Measurements from ENCODE around the gene KRTCAP2. TPM values are rescaled to one million over a fixed set of nuclear protein-coding genes. Genes with fewer than 3 reads are reported as not detected.
A peak's percentile ranks its signal among the peaks of the same experiment; 100 is the strongest.

KRTCAP2 gene
- total RNA-seq, 2 experiments from 2014 or later: 170 to 190 TPM

DNA sequence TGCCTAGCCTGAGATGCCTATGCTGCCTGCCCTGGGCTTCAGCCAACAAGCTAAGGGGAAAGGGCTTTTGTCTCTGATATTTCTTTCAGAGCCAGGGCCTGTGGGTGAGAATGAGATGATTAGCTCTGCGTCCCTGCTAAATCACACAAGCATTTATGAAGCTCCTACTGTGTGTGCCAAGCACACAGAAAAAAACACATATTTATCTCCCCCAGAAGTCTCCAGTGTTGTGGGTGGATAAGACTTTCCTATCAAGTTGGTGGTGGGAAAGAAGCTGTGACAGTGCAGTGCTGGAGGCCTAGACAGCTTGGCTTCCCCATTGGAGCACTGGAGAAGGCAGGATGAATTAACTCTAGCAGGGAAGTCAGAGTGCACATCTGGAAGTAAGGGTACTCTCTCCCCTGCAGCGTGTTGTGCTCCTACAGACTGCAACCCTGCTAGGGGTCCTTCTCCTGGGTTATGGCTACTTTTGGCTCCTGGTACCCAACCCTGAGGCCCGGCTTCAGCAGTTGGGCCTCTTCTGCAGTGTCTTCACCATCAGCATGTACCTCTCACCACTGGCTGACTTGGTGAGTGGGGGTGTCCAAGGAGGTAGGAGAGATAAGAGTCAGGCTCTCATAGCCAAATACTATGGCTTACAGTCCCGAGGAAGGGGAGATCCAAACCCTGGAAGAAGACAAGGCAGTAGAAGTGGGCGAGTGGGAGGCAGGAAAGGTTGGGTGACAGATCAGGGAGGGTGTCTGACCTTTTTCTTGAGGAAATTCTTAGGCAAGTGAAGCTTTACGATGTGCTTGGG is 35.8 kb downstream of the KRTCAP2 start:
- Mint-ChIP-seq H3K4me1 (ENCODE audit: low read depth) (peaks cover 49% of the 10 kb centered on the region), H3K36me3 (ENCODE audit: low read depth) (peaks cover 24% of the 10 kb centered on the region), H3K4me3 (peak overlapping the region; percentile 98), H3K27ac (peak overlapping the region; percentile 99), H3K9me3 (ENCODE audit: insufficient read depth) (no peaks in the 10 kb centered on the region), H3K27me3 (ENCODE audit: low read depth) (no peaks in the 10 kb centered on the region)
- no peak for DNase-seq
- no peak for ATAC-seq
- ChIA-PET CTCF (interaction anchor here (0.9 to 5.7 kb wide), 9 partner anchors 9 to 72 kb away, joined by 3 to 41 read pairs (median 5); partner anchors contain the start of gene KRTCAP2), POLR2A (interaction anchor here (0.8 to 1.0 kb wide), 3 partner anchors 21 to 56 kb away, joined by 3 to 4 read pairs (median 3); partner anchors contain the start of gene KRTCAP2)

DNA sequence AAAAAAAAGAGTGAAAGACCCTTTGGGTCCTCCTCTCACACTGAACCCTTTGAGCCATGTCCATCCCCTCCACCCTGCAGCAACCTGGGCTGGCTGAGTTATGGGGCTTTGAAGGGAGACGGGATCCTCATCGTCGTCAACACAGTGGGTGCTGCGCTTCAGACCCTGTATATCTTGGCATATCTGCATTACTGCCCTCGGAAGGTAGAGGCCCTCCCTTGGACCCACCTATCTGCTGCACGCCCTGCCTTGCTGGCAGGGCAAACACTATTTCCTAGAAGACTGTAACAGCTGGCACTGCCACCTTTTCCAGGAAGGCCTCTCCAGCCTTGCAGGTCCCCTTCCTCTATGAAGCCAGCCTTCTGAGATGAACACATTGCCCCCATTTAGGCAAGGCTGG is 36.4 kb downstream of the KRTCAP2 start:
- Mint-ChIP-seq H3K4me1 (ENCODE audit: low read depth) (peaks cover 49% of the 10 kb centered on the region), H3K36me3 (ENCODE audit: low read depth) (peaks cover 24% of the 10 kb centered on the region), H3K4me3 (peak overlapping the region; percentile 98), H3K27me3 (ENCODE audit: low read depth) (no peaks in the 10 kb centered on the region), H3K9me3 (ENCODE audit: insufficient read depth) (no peaks in the 10 kb centered on the region), H3K27ac (peak overlapping the region; percentile 99)
- ChIA-PET CTCF (interaction anchor here (0.9 to 5.7 kb wide), 9 partner anchors 10 to 72 kb away, joined by 3 to 41 read pairs (median 5); partner anchors contain the start of gene KRTCAP2), POLR2A (interaction anchor here (0.8 to 1.0 kb wide), 3 partner anchors 20 to 36 kb away, joined by 3 to 5 read pairs (median 3); partner anchors contain the start of genes KRTCAP2 and TRIM46)
- DNase-seq: peak; percentile 44
- peak; percentile 5 for ATAC-seq

DNA sequence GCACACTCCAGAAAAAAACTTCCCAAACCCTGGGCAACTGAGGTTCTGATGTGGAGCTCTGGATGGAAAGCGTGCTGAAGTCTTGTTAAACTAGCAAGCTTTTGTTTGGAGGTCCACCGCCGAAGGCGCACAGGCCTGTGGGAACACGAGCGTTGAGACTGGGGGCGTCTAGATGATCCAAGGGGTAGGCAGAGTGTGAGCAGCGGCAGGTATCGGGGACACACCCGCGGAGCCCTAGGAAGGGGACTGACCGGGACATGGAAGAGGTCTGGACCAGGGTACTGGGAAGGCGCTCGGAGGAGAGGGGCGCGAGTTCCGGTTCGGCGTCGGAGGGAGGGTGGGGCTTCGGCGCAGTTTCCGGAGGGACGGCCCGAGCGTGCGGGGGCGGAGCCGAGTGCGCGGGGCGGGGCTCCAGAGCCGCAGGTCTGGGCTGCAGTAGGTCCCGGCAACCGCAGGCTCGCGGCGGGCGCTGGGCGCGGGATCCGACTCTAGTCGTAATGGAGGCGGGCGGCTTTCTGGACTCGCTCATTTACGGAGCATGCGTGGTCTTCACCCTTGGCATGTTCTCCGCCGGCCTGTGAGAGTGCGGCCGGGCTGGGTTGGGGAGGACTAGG is 37.6 kb downstream of the KRTCAP2 start, which contains the start of gene SLC50A1:
Gene SLC50A1, plus strand, starts transcription at position 438 of the 614 bp plus-strand sequence. Its CDS starts 60 bp downstream, at position 498.
- Mint-ChIP-seq H3K36me3 (ENCODE audit: low read depth) (peaks cover 24% of the 10 kb centered on the region), H3K9me3 (ENCODE audit: insufficient read depth) (no peaks in the 10 kb centered on the region), H3K4me3 (peak within 1 kb of the TSS; percentile 98), H3K4me1 (ENCODE audit: low read depth) (peaks cover 47% of the 10 kb centered on the region), H3K27me3 (ENCODE audit: low read depth) (no peaks in the 10 kb centered on the region), H3K27ac (peak within 1 kb of the TSS; percentile 99)
- ChIA-PET CTCF (interaction anchor here (1.0 to 5.7 kb wide), 7 partner anchors 32 to 117 kb away, joined by 3 to 41 read pairs (median 17); partner anchors contain the start of gene KRTCAP2), POLR2A (interaction anchor here (0.5 to 1.4 kb wide), 9 partner anchors 10 to 364 kb away, joined by 3 to 9 read pairs (median 3); partner anchors contain the start of gene CKS1B)
- DNase-seq: peak; percentile 95
- ATAC-seq: peak; percentile 84

DNA sequence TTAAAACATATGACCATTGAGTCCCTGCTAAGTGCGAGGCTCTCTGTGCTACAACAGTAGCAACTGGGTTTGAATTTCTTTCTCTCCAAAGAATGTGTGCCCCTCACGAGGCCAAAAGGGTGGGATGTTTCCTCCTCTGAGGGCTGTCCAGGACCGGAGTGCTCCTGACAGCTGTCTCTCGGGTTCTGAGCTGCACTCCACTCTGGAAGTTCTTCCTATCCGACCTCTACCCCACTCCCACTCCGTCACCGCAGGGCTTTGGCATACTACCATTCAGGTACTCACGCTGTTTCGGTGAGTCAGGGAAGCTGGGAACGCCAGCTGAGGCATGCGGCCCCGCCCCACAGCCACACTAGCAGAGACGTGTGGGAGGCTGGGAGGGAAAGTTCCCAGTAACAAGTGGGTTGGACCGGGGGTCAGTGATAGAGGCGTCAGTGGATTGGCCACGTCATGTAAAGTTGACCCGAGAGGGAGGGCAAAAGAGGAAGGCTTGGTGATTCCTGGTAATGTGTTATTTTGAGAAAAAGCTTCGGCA is 38.2 kb downstream of the KRTCAP2 start:
- H3K27ac Mint-ChIP-seq: peak overlapping the region; percentile 99

DNA sequence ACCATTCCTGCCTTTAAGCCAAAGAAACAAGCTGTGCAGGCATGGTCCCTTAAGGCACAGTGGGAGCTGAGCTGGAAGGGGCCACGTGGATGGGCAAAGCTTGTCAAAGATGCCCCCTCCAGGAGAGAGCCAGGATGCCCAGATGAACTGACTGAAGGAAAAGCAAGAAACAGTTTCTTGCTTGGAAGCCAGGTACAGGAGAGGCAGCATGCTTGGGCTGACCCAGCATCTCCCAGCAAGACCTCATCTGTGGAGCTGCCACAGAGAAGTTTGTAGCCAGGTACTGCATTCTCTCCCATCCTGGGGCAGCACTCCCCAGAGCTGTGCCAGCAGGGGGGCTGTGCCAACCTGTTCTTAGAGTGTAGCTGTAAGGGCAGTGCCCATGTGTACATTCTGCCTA is 38.8 kb downstream of the KRTCAP2 start:
- Mint-ChIP-seq H3K36me3 (ENCODE audit: low read depth) (peaks cover 17% of the 10 kb centered on the region), H3K4me3 (peak overlapping the region; percentile 98), H3K9me3 (ENCODE audit: insufficient read depth) (no peaks in the 10 kb centered on the region), H3K4me1 (ENCODE audit: low read depth) (peaks cover 43% of the 10 kb centered on the region), H3K27me3 (ENCODE audit: low read depth) (peaks cover 3% of the 10 kb centered on the region), H3K27ac (no peak overlapping the region)
- no peak for DNase-seq
- ATAC-seq: no peak
- ChIA-PET CTCF (interaction anchor here (1.4 to 5.7 kb wide), 6 partner anchors 33 to 116 kb away, joined by 3 to 41 read pairs (median 18); partner anchors contain the start of gene KRTCAP2), POLR2A (interaction anchor here (1.0 to 1.1 kb wide), 2 partner anchors 9 to 30 kb away, joined by 3 read pairs; no protein-coding TSS in a partner anchor)

More for the DNA sequence above, 38.2 kb downstream of the KRTCAP2 start:
- peaks cover 22% of the 10 kb centered on the region for H3K36me3 Mint-ChIP-seq (ENCODE audit: low read depth)
- peaks cover 43% of the 10 kb centered on the region for H3K4me1 Mint-ChIP-seq (ENCODE audit: low read depth)
- ChIA-PET POLR2A (interaction anchor here (0.5 to 1.4 kb wide), 9 partner anchors 9 to 365 kb away, joined by 3 to 9 read pairs (median 3); partner anchors contain the start of gene CKS1B), CTCF (interaction anchor here (1.0 to 5.7 kb wide), 7 partner anchors 32 to 117 kb away, joined by 3 to 41 read pairs (median 17); partner anchors contain the start of gene KRTCAP2)
- peak; percentile 36 for DNase-seq
- H3K27me3 Mint-ChIP-seq (ENCODE audit: low read depth): no peaks in the 10 kb centered on the region
- no peaks in the 10 kb centered on the region for H3K9me3 Mint-ChIP-seq (ENCODE audit: insufficient read depth)
- ATAC-seq: no peak
- H3K4me3 Mint-ChIP-seq: peak overlapping the region; percentile 98

DNA sequence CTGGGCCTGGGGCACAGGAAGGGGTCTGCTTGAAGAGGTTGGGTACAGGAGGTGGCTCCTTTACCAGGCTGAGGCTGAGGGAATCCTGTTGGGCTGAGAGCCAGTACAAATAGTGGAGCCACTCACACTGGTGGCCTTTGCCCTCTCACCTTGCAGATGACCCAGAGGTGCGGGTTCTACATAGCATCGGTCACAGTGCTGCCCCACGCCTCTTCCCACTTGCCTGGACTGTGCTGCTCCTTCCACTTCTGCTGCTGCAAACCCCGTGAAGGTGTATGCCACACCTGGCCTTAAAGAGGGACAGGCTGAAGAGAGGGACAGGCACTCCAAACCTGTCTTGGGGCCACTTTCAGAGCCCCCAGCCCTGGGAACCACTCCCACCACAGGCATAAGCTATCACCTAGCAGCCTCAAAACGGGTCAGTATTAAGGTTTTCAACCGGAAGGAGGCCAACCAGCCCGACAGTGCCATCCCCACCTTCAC is 39.3 kb downstream of the KRTCAP2 start:
- ChIA-PET CTCF (interaction anchor here (2.3 to 5.7 kb wide), 4 partner anchors 33 to 48 kb away, joined by 9 to 41 read pairs (median 27); partner anchors contain the start of gene KRTCAP2), POLR2A (interaction anchor here (1.1 kb wide), 1 partner anchor 45 kb away, joined by 3 read pairs; no protein-coding TSS in a partner anchor)
- DNase-seq: no peak
- H3K36me3 Mint-ChIP-seq (ENCODE audit: low read depth): peaks cover 15% of the 10 kb centered on the region
- H3K27ac Mint-ChIP-seq: no peak overlapping the region
- peaks cover 5% of the 10 kb centered on the region for H3K27me3 Mint-ChIP-seq (ENCODE audit: low read depth)
- no peak for ATAC-seq
- no peaks in the 10 kb centered on the region for H3K9me3 Mint-ChIP-seq (ENCODE audit: insufficient read depth)
- H3K4me1 Mint-ChIP-seq (ENCODE audit: low read depth): peaks cover 45% of the 10 kb centered on the region
- H3K4me3 Mint-ChIP-seq: no peak overlapping the region

DNA sequence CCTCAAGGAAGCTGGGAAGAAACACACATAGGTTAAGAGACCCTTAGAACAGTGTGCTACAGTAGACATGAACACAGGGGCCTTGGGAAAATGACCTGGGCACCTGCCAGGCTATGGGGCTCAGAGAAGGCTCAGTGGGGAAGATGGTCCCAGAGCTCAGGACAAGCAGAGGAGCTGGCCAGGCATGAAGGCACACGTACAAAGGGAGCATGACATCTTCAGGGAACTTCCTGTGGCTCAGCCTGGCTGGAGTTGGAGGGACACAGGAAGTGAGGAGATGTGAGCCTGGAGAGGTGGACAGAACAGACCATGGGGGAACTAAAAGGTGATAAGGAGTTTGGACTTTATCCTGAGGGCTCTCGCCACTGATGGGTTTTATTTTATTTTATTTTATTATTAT is 41.2 kb downstream of the KRTCAP2 start:
- peaks cover 45% of the 10 kb centered on the region for H3K4me1 Mint-ChIP-seq (ENCODE audit: low read depth)
- ATAC-seq (no peak), DNase-seq (no peak)
- ChIA-PET POLR2A (no interaction called here), CTCF (interaction anchor here (1.1 to 1.6 kb wide), 2 partner anchors 40 to 47 kb away, joined by 3 to 6 read pairs; no protein-coding TSS in a partner anchor)
- H3K9me3 Mint-ChIP-seq (ENCODE audit: insufficient read depth): no peaks in the 10 kb centered on the region
- H3K27me3 Mint-ChIP-seq (ENCODE audit: low read depth): peaks cover 24% of the 10 kb centered on the region
- H3K27ac Mint-ChIP-seq: peak overlapping the region; percentile 23
- H3K4me3 Mint-ChIP-seq: no peak overlapping the region
- no peaks in the 10 kb centered on the region for H3K36me3 Mint-ChIP-seq (ENCODE audit: low read depth)

DNA sequence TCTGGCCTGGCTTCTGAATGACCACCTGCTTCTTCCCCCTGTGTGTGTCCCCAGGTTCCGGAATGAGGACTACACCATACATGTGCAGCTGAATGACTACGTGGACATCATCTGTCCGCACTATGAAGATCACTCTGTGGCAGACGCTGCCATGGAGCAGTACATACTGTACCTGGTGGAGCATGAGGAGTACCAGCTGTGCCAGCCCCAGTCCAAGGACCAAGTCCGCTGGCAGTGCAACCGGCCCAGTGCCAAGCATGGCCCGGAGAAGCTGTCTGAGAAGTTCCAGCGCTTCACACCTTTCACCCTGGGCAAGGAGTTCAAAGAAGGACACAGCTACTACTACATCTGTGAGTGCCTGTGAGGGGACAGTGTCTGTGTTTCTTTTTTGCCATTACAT is 41.8 kb downstream of the KRTCAP2 start:
- DNase-seq (no peak), ATAC-seq (no peak)
- H3K4me3 Mint-ChIP-seq: no peak overlapping the region
- POLR2A ChIA-PET: no interaction called here
- H3K4me1 Mint-ChIP-seq (ENCODE audit: low read depth): peaks cover 45% of the 10 kb centered on the region
- no peaks in the 10 kb centered on the region for H3K36me3 Mint-ChIP-seq (ENCODE audit: low read depth)
- H3K27me3 Mint-ChIP-seq (ENCODE audit: low read depth): peaks cover 28% of the 10 kb centered on the region
- no peaks in the 10 kb centered on the region for H3K9me3 Mint-ChIP-seq (ENCODE audit: insufficient read depth)
- CTCF ChIA-PET: interaction anchor here (0.9 to 3.2 kb wide), 5 partner anchors 37 to 80 kb away, joined by 3 to 13 read pairs (median 6); partner anchors contain the start of genes ADAM15 and KRTCAP2
- H3K27ac Mint-ChIP-seq: no peak overlapping the region

DNA sequence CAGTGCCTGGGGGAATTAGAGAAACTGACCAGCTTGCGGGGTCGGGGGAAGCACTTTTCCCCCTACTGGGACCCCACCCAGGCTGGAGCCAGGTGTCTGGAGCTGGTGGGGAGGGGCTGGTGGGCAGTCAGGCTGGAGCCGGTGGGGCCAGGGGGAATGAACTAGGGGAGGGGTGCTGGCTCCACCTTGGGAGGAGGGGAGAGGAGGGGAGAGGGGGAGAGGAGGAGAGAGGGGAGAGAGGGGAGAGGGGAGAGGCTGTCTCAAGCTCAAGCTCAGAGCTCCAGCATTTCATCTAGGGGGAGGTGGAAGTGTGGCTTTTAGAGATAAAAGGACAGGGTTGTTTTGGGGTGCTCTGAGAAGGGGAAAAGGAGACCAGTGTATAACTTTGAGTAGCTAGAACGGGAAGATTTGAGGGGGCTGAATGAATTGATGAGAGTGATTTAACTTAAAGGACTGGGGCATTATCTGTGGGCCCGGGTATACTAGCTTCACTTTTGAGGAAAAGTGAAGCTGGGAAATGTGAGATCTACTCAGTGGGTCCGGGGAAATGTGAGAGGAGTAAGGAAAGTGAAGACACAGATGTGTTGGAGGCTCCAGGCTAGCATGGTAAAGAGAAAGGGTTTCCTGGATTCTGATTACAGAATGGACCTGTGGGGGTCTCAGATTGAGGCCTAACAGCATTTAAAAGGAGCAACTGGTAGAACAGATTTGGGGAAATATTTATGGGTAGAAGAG is 42.7 kb downstream of the KRTCAP2 start:
- no peak overlapping the region for H3K4me3 Mint-ChIP-seq
- POLR2A ChIA-PET: interaction anchor here (0.6 kb wide), 1 partner anchor 194 kb away, joined by 3 read pairs; the partner anchor contains the start of gene PMVK
- DNase-seq (no peak), ATAC-seq (no peak)
- H3K36me3 Mint-ChIP-seq (ENCODE audit: low read depth): no peaks in the 10 kb centered on the region
- H3K27ac Mint-ChIP-seq: peak overlapping the region; percentile 3
- CTCF ChIA-PET: interaction anchor here (0.9 to 3.5 kb wide), 6 partner anchors 38 to 79 kb away, joined by 3 to 14 read pairs (median 6); partner anchors contain the start of genes ADAM15 and KRTCAP2
- H3K27me3 Mint-ChIP-seq (ENCODE audit: low read depth): peaks cover 33% of the 10 kb centered on the region
- peaks cover 40% of the 10 kb centered on the region for H3K4me1 Mint-ChIP-seq (ENCODE audit: low read depth)
- H3K9me3 Mint-ChIP-seq (ENCODE audit: insufficient read depth): no peaks in the 10 kb centered on the region

DNA sequence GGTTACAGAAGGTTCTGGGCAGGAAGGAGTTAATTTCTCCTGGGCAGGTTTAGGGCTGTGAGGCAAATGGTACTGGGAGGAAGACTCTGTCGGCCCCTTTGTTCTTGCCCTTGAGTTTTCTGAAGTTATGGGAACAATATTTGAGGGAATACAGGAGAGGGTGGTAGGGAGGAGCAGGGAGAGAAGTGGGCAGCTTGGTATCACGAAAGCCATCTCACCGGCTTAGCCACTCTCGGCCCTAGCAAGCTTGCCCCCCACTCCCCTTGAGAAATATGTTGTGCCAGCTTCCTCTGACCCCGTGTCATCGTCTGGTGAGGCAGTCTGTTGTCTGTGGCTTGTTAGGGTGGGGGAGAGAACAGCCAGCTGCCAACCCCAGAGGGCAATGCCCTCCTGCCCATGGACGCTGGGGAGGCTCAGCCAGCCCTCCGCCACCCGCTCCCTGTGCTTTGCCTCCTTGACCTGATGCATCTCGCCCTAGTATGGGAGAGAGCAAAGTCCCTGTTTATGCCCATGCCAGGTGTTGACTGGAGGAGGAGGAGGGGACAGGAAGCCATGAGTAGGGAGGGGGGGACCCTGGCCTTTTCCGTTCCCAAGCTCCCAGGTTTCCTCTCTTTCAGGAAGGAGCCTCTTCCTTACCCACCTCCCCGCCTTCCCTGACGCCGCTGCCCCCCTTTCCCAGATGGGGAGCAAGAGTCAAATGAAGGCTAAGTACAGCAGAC is 44.2 kb downstream of the KRTCAP2 start:
- Mint-ChIP-seq H3K27me3 (ENCODE audit: low read depth) (peaks cover 43% of the 10 kb centered on the region), H3K4me3 (no peak overlapping the region), H3K4me1 (ENCODE audit: low read depth) (peaks cover 30% of the 10 kb centered on the region), H3K27ac (no peak overlapping the region), H3K36me3 (ENCODE audit: low read depth) (no peaks in the 10 kb centered on the region), H3K9me3 (ENCODE audit: insufficient read depth) (no peaks in the 10 kb centered on the region)
- POLR2A ChIA-PET: interaction anchor here (1.0 to 1.2 kb wide), 3 partner anchors 21 to 153 kb away, joined by 3 to 4 read pairs (median 3); partner anchors contain the start of gene KRTCAP2
- CTCF ChIA-PET: interaction anchor here (0.9 to 3.5 kb wide), 7 partner anchors 13 to 78 kb away, joined by 3 to 14 read pairs (median 9); partner anchors contain the start of gene KRTCAP2
- no peak for DNase-seq
- ATAC-seq: no peak

Measured in activated CD8-positive, alpha-beta T cell treated with anti-CD3 and anti-CD28 coated beads, Interleukin-2, amount 10 ng/mL, durations not matched to agents 7 days and 5 days (primary cell).